CD4-positive, alpha-beta T cell treated with Interleukin-4 for 1 hour (primary cell): ENCODE data around the gene LTA4H.

Source experiments
- DNase-seq, 2 donors: peaks; one replicate each; pipeline ENCODE4 v3.0.0-alpha.2; 2020 to 2022

LTA4H gene

DNA sequence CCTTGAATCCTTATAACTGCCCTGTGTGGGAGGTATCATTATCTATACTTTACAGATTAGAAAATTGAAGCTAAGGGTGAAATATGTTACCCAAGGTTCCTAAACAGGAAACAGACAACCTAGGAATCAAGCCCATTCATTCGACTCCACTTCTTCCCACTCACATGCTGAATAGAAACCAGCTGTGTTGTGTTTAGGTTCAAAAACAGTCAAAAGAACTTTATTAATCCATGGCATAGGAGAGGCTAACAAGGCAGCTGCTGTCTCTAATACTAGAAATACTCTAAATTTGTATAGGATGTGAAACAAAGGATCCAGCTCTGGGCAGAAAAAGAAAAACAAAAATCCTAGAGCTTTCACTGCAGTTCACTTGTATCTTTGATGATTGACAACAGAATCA, 82.4 kb downstream of the LTA4H start:
- no peak for DNase-seq

- no peak for DNase-seq
Observed at GRCh38 chr12:95951515-95951914, 83.9 kb downstream of the LTA4H start.
